Loucy (cell line): Measurements from ENCODE around the gene IQSEC2.

Source experiments
- H2AFZ ChIP-seq: fragments of 200-600 bp; sonication (generic); 2 replicates; pipeline ENCODE4 v1.6.0; 2016; ENCODE audit warnings: antibody characterized with exemption, mild to moderate bottlenecking, low read length, moderate library complexity
- H3F3A ChIP-seq: fragments of 200-600 bp; 2 replicates; pipeline ENCODE4 v1.6.0; 2016; ENCODE audit warnings: antibody characterized with exemption, low read depth, mild to moderate bottlenecking
- H3K27me3 ChIP-seq: fragments of 200-600 bp; sonication (generic); 2 replicates; pipeline ENCODE4 v1.6.1; 2014; ENCODE audit warnings: low read length, mild to moderate bottlenecking; ENCODE audit not compliant: insufficient read depth, poor library complexity, severe bottlenecking
- H3K36me3 ChIP-seq: fragments of 200-600 bp; sonication (generic); 2 replicates; pipeline ENCODE4 v1.6.1; 2016; ENCODE audit warnings: low read length; ENCODE audit not compliant: insufficient read depth
- H3K4me1 ChIP-seq: fragments of 200-600 bp; sonication (generic); 2 replicates; pipeline ENCODE4 v1.5.1; 2014; ENCODE audit warnings: low read length, mild to moderate bottlenecking; ENCODE audit not compliant: insufficient read depth, poor library complexity, severe bottlenecking
- H3K4me2 ChIP-seq: fragments of 200-600 bp; sonication (generic); 2 replicates; pipeline ENCODE4 v1.6.0; 2014; ENCODE audit warnings: antibody characterized with exemption, low read length, low read depth, mild to moderate bottlenecking; ENCODE audit not compliant: poor library complexity, severe bottlenecking
- H3K4me3 ChIP-seq: fragments of 200-600 bp; sonication (generic); 2 replicates; pipeline ENCODE4 v1.5.1; 2014; ENCODE audit warnings: low read length, mild to moderate bottlenecking, mixed read lengths; ENCODE audit not compliant: poor library complexity, severe bottlenecking
- H3K79me2 ChIP-seq: fragments of 200-600 bp; sonication (generic); 2 replicates; pipeline ENCODE4 v1.6.1; 2014; ENCODE audit warnings: low read length; ENCODE audit not compliant: insufficient read depth
- H3K9ac ChIP-seq: fragments of 200-600 bp; sonication (generic); 2 replicates; pipeline ENCODE4 v1.6.0; 2014; ENCODE audit warnings: mild to moderate bottlenecking, low read depth, low read length, moderate library complexity; ENCODE audit not compliant: poor library complexity, severe bottlenecking
- H3K9me2 ChIP-seq: fragments of 200-600 bp; sonication (generic); replicated peaks from 2 replicates; pipeline ENCODE4 v1.6.1; 2016; ENCODE audit warnings: low read depth, low read length, mixed read lengths
- H3K9me3 ChIP-seq: fragments of 200-600 bp; sonication (generic); 2 replicates; pipeline ENCODE4 v1.6.1; 2014; ENCODE audit warnings: mild to moderate bottlenecking, antibody characterized with exemption, low read length, low read depth; ENCODE audit not compliant: insufficient read depth
- H4K20me1 ChIP-seq: fragments of 200-600 bp; sonication (generic); 2 replicates; pipeline ENCODE4 v1.6.0; 2014; ENCODE audit warnings: antibody characterized with exemption, low read length, mild to moderate bottlenecking; ENCODE audit not compliant: insufficient read depth, poor library complexity, severe bottlenecking
- CTCF ChIP-seq: fragments of 200-600 bp; sonication (generic); conservative IDR thresholded peaks from 2 replicates; pipeline ENCODE4 v1.5.1; 2014; ENCODE audit warnings: mild to moderate bottlenecking, antibody characterized with exemption, low read length
- EZH2phosphoT487 ChIP-seq: fragments of 200-600 bp; IDR thresholded peaks from 2 replicates; pipeline ENCODE4 v1.6.1; 2018; ENCODE audit warnings: antibody characterized with exemption, mild to moderate bottlenecking, moderate library complexity, borderline replicate concordance

Gene IQSEC2

GRCh38 chrX:53256446-53257041, 24.8 kb downstream of the IQSEC2 start:
- no peak overlapping the region for H3K4me3 ChIP-seq

GRCh38 chrX:53255738-53256191, 25.6 kb downstream of the IQSEC2 start:
- no peaks in the 10 kb centered on the region for H3K36me3 ChIP-seq
- H3K9me2 ChIP-seq = no peaks in the 10 kb centered on the region
- no peak overlapping the region for H3K9ac ChIP-seq
- no peaks in the 10 kb centered on the region for H3K4me1 ChIP-seq
- H2AFZ ChIP-seq = no peak overlapping the region
- H3K79me2 ChIP-seq = no peaks in the 10 kb centered on the region
- H3F3A ChIP-seq = no peaks in the 10 kb centered on the region
- H3K27me3 ChIP-seq = no peaks in the 10 kb centered on the region
- TF ChIP-seq EZH2phosphoT487 (no peak), CTCF (no peak)
- no peak overlapping the region for H3K4me3 ChIP-seq
- H3K4me2 ChIP-seq = no peak overlapping the region
- no peaks in the 10 kb centered on the region for H3K9me3 ChIP-seq
- no peaks in the 10 kb centered on the region for H4K20me1 ChIP-seq

More at GRCh38 chrX:53256446-53257041, 24.8 kb downstream of the IQSEC2 start:
- Histone ChIP-seq H3K27me3 (no peaks in the 10 kb centered on the region), H3K4me1 (peaks cover 2% of the 10 kb centered on the region), H3K79me2 (no peaks in the 10 kb centered on the region), H2AFZ (no peak overlapping the region), H3F3A (no peaks in the 10 kb centered on the region), H3K9me2 (no peaks in the 10 kb centered on the region), H3K36me3 (no peaks in the 10 kb centered on the region), H3K4me2 (no peak overlapping the region), H3K9me3 (no peaks in the 10 kb centered on the region), H3K9ac (no peak overlapping the region), H4K20me1 (no peaks in the 10 kb centered on the region)
- TF ChIP-seq CTCF = no peak
- no peak for TF ChIP-seq EZH2phosphoT487

- Histone ChIP-seq H3K79me2 (no peaks in the 10 kb centered on the region), H3K4me1 (no peaks in the 10 kb centered on the region), H3F3A (no peaks in the 10 kb centered on the region), H3K9ac (no peak overlapping the region), H2AFZ (no peak overlapping the region), H3K9me3 (no peaks in the 10 kb centered on the region), H3K4me2 (no peak overlapping the region), H4K20me1 (no peaks in the 10 kb centered on the region), H3K27me3 (no peaks in the 10 kb centered on the region), H3K9me2 (no peaks in the 10 kb centered on the region), H3K36me3 (no peaks in the 10 kb centered on the region), H3K4me3 (no peak overlapping the region)
- TF ChIP-seq EZH2phosphoT487 (no peak), CTCF (no peak)
These were observed 26.6 kb downstream of the IQSEC2 start for GRCh38 chrX:53254570-53255461.
